HG02852 (cell line): ENCODE measurements around the gene CHDH.

Experiments
- ATAC-seq: cut with Tn5 transposase; IDR thresholded peaks from one replicate; pipeline ENCODE4 v1.9.1; 2021; ENCODE audit warnings: mild to moderate bottlenecking, moderate library complexity; ENCODE audit not compliant: unreplicated experiment

Gene CHDH, protein sequence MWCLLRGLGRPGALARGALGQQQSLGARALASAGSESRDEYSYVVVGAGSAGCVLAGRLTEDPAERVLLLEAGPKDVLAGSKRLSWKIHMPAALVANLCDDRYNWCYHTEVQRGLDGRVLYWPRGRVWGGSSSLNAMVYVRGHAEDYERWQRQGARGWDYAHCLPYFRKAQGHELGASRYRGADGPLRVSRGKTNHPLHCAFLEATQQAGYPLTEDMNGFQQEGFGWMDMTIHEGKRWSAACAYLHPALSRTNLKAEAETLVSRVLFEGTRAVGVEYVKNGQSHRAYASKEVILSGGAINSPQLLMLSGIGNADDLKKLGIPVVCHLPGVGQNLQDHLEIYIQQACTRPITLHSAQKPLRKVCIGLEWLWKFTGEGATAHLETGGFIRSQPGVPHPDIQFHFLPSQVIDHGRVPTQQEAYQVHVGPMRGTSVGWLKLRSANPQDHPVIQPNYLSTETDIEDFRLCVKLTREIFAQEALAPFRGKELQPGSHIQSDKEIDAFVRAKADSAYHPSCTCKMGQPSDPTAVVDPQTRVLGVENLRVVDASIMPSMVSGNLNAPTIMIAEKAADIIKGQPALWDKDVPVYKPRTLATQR

GRCh38 chr3:53846134-53846850 is at the start of gene CHDH, which contains the start of gene IL17RB:
CHDH (minus strand) TSS chr3:53846419; CDS start chr3:53824008, 22,411 bp downstream.
IL17RB (plus strand) TSS chr3:53846568; CDS start chr3:53846589, 21 bp downstream.
- peak; percentile 45 for ATAC-seq

GRCh38 chr3:53892286-53892637 is 46.0 kb upstream of the CHDH start:
- no peak for ATAC-seq

DNA sequence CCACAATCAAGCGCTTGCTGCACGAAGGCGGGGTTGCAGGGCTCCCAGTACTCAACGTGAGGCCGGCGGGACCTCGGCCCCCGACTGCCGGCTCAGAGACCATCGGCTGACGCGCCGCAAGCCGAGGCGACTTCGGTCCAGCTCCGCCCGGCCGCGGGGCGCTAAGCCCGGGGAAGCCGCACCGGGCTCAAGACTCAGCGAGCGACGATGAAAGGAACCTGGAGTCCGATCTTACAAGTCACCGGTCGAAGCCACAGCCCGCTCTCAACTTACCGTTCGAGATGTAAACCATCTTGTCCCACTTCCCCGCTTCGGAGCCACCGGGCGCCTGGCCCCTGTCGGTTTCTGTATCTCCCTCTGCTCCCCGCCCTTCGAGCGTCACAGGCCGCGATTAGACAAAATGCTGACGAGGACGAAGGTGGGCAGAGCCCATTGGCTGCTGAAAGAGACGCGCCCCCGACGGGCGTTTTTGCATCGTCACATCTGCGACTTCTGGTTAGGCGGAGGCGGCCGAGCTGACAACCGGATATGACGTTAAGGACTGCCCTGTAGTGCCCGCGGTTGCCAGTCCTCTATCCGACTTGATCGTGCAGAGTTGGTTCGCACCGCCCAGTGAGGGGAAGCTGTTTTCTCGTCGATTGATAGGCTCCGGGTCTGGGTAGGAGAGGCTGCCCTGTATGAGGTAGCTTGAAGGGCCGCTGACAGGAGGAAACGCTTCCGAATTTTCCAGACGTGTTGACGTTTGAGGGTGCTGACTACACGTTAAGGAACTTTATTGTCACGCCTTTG is 45.5 kb upstream of the CHDH start, which contains the start of gene SELENOK:
TSS of gene SELENOK (minus strand) at position 363 of the 789 bp plus-strand sequence.
- peak; percentile 95 for ATAC-seq

DNA sequence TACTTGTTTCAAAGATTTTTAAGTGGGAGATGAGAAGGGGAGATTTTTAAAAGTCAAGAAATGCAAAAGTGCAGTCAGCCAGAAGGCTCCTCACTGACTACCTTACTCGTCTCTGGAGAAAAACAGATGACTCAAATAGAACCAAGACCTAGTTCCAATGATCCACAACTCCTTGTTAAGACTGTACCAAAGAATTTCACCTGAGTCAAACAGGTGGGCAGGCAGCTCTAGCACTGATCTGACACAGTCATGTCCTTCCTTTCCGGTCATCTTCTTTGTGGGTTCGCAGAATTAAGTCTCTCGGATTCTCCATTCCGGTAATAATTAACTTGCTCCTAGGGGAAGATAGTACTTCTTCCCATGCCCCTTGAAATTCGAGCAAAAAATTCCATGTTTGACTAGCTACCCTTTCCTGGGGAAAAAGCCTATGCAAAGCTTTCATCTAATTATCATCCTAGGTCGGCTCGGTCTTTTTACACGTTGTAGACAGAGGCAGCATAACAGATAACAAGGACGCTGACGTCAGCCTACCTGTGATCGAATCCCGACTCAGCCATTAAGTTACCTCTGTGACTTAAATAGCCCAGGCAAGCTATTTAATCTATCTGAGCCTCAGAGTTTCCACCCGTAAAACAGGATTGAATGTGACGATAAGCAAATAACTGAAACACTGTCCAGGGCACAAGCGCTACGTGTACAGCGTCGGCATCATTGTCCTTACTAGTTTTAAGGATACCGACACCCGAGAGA is 44.7 kb upstream of the CHDH start:
- peak; percentile 12 for ATAC-seq

DNA sequence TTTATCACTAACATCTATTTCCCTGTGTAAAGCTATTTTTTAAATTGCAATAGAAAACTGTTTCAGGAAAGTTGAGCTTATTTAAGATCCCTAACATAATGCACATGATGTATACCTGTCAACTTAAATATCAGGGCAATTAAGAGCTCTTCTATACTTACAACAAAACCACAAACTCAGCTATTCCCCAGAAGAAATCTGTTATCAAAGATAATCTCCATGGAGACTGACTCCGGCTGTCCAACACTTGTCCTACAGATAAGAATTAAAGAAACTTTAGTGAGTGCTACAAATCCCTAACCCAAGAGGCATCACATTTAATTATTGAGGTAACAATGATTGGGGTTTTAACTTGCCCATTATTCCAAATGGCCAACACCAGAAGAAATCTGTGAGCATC is 42.0 kb upstream of the CHDH start:
- ATAC-seq, result no peak

- ATAC-seq, result no peak
Observed at GRCh38 chr3:53887446-53887845, 41.2 kb upstream of the CHDH start.

DNA sequence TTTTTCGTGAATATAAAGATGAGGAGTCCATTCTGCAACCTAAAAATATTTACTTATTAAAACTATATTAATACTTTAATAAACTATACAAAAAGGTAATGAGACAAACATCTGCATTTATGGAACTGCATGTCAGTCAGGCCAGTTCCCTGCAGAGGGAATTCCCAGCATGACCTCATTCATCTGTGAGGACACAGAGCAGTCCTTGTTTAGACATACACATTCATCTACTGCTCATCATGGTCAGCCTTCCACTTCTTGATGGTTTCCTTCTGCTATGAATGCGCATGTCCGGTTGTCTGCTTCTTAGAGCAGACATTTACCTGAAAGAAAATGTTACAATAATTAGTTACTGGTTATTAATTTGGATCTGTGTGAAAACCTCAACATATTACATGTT is 39.0 kb upstream of the CHDH start:
- ATAC-seq, result no peak

DNA sequence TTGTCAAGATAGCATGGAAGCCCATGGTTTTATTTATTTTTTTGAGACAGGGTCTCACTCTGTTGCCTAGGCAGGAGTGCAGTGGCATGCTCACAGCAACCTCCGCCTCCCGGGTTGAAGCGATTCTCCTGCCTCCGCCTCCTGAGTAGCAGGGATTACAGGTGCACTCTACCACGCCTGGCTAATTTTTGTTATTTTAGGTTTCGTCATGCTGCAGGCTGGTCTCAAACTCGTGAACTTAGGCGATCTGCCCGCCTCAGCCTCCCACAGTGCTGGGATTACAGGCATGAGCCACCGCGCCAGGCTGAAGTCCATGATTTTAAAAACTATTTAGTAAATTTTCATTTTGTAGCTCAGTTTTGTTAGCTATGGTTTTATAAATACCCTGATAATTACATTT is 38.4 kb upstream of the CHDH start:
- ATAC-seq, result no peak

DNA sequence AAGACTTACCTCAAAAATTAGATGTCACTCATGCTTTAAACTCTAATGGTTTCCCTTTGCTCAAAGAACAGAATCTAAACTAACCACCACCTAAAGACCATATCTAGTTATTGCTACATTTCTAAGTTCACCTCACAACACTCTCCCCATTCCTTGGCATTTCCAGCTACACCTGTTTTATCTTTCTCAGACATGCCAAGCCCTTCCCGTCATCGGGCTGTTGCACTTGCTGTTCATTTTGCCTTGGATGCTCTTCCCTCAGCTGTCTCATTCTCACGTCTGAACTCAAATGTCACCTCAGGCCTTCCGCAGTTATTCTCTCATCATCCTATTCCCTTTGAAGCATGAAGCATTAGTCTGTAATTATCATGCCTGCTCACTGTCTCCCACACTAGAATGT is 36.8 kb upstream of the CHDH start:
- ATAC-seq, result no peak

- ATAC-seq, result peak; percentile 83
Observed at GRCh38 chr3:53881691-53882593, 35.7 kb upstream of the CHDH start, which contains the start of gene ACTR8. ACTR8 (minus strand) TSS chr3:53882152; CDS start chr3:53882101, 51 bp downstream.

- no peak for ATAC-seq
Observed at GRCh38 chr3:53880396-53881345, 34.5 kb upstream of the CHDH start.

GRCh38 chr3:53865732-53866499 is 19.7 kb upstream of the CHDH start:
- no peak for ATAC-seq

- no peak for ATAC-seq
Observed at GRCh38 chr3:53863145-53863544, 16.9 kb upstream of the CHDH start.

DNA sequence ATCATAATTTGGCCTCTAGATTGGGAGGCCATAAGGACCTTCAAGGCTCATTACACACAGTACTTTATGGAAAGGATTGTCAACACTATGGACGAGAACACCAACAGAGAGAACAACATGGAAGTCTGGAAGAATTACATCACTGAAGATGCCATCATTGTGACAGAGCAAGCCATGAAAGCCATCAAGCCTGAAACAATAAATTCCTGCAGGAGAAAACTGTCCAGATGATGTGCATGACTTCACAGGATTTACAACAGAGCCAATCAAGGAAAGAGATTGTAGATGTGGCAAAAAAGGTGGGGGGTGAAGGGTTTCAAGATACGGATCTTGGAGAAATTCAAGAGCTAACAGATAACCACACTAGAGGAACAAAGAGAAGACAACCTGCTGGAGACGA is 16.0 kb upstream of the CHDH start:
- ATAC-seq, result no peak

DNA sequence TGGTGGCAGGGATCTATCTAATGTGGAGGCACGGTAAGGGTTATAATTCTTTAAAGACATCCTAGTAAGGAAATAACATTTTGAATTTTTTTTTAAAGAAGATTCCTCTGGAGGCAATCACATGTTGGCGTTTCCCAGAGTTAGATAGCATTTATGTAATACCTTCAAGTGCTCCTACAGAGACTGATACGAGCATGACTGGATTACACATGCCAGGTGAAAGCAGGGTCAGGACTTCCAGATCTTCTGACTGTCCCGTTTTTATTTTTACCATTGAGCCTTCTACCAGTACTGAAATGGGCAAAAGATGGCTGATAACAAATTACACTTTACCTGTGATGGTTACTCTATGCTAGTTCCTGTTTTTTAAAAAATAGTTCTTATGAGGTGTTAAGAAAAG is 14.0 kb upstream of the CHDH start:
- no peak for ATAC-seq

DNA sequence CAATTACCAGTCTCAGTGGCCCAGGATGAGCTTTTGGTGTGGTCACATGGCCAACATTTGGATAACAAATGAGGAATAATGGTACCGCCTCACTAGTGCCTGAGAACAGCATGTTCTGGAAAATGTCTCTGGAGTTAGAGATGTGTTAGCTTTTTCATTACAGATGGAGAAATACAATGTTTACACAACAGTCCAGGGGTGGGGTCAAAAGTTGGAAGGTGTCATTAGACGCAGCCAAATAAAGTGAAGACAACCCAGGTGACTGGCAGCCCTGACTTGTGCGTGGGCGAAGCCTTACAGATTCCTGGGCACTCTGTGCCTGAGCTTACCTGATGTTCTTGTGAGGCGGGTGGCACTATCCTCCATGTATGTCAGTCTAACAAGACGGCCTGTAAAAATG is 13.0 kb upstream of the CHDH start:
- no peak for ATAC-seq

GRCh38 chr3:53858096-53858741 is 12.0 kb upstream of the CHDH start:
- ATAC-seq, result no peak
